ENCODE results near the gene HOXD3. TPM values are rescaled to one million over a fixed set of nuclear protein-coding genes. Genes with fewer than 3 reads are reported as not detected.

HOXD3 gene
- total and polyA plus RNA-seq, 10 donors, result 1.2 to 15.3 (median 7.7) TPM

- Histone ChIP-seq H3K4me1 (peaks cover 0 to 25% (median 7%) of the 10 kb centered on the region in 6 donors), H3K4me3 (no peak overlapping the region), H3K9me3 (no peaks in the 10 kb centered on the region), H3K27me3 (replicated peaks in 1 of 7) (peaks cover 0 to 100% (median 64%) of the 10 kb centered on the region in 7 donors), H3K27ac (no peak overlapping the region), H3K36me3 (no peaks in the 10 kb centered on the region)
- 41 to 57% (median 49%) methylated on average over 11 of the region's 11 CpGs for WGBS, 5 donors
- TF ChIP-seq CTCF (IDR thresholded peaks at IDR 0.05 in 8 of 11, conservative IDR thresholded peaks at IDR 0.05 in 3 of 11) (no peak), POLR2AphosphoS5 (IDR thresholded peaks at IDR 0.05) (no peak), POLR2A (IDR thresholded peaks at IDR 0.05) (no peak)
- no peak for DNase-seq
- intact Hi-C loops (cut with DNase I; ENCODE audit: low total_unique reads), result no loop called here
Measured at GRCh38 chr2:176148751-176149421, 8.2 kb upstream of the HOXD3 start.

- Histone ChIP-seq H3K9me3 (no peaks in the 10 kb centered on the region), H3K36me3 (no peaks in the 10 kb centered on the region), H3K27ac (no peak overlapping the region), H3K4me1 (peaks cover 0 to 25% (median 7%) of the 10 kb centered on the region in 6 donors), H3K27me3 (replicated peaks in 1 of 7) (peaks cover 0 to 100% (median 70%) of the 10 kb centered on the region in 7 donors), H3K4me3 (no peak overlapping the region)
- intact Hi-C loops (cut with DNase I; ENCODE audit: low total_unique reads), result no loop called here
- DNase-seq, result no peak
- 30 to 43% (median 33%) methylated on average over 20 to 22 of the region's 22 CpGs for WGBS, 5 donors
- TF ChIP-seq POLR2AphosphoS5 (IDR thresholded peaks at IDR 0.05) (no peak), CTCF (IDR thresholded peaks at IDR 0.05 in 8 of 11, conservative IDR thresholded peaks at IDR 0.05 in 3 of 11) (no peak), POLR2A (IDR thresholded peaks at IDR 0.05) (no peak)
Measured at GRCh38 chr2:176149481-176149938, 7.6 kb upstream of the HOXD3 start.

- intact Hi-C loops (cut with DNase I; ENCODE audit: low total_unique reads), result no loop called here
- no peaks in the 10 kb centered on the region for H3K36me3 ChIP-seq
- no peak for DNase-seq
- H3K27me3 ChIP-seq (replicated peaks in 1 of 7), result peaks cover 0 to 100% (median 74%) of the 10 kb centered on the region in 7 donors
- no peaks in the 10 kb centered on the region for H3K9me3 ChIP-seq
- H3K4me1 ChIP-seq, result peaks cover 0 to 25% (median 7%) of the 10 kb centered on the region in 6 donors
- TF ChIP-seq POLR2A (IDR thresholded peaks at IDR 0.05) (no peak), POLR2AphosphoS5 (IDR thresholded peaks at IDR 0.05) (no peak), CTCF (IDR thresholded peaks at IDR 0.05 in 8 of 11, conservative IDR thresholded peaks at IDR 0.05 in 3 of 11) (no peak)
- WGBS, 5 donors, result 31 to 42% (median 33%) methylated on average over 24 of the region's 24 CpGs
- H3K27ac ChIP-seq, result no peak overlapping the region
- no peak overlapping the region for H3K4me3 ChIP-seq
Measured at GRCh38 chr2:176149939-176150583, 7.0 kb upstream of the HOXD3 start.

Data from spleen (tissue), 11 donors.